GM19351 (cell line): ENCODE measurements around the gene MAN1A1.

Experiments
- ATAC-seq: cut with Tn5 transposase; IDR thresholded peaks from one replicate; pipeline ENCODE4 v1.9.1; 2021; ENCODE audit warnings: mild to moderate bottlenecking, moderate library complexity; ENCODE audit not compliant: unreplicated experiment

The MAN1A1 gene

DNA sequence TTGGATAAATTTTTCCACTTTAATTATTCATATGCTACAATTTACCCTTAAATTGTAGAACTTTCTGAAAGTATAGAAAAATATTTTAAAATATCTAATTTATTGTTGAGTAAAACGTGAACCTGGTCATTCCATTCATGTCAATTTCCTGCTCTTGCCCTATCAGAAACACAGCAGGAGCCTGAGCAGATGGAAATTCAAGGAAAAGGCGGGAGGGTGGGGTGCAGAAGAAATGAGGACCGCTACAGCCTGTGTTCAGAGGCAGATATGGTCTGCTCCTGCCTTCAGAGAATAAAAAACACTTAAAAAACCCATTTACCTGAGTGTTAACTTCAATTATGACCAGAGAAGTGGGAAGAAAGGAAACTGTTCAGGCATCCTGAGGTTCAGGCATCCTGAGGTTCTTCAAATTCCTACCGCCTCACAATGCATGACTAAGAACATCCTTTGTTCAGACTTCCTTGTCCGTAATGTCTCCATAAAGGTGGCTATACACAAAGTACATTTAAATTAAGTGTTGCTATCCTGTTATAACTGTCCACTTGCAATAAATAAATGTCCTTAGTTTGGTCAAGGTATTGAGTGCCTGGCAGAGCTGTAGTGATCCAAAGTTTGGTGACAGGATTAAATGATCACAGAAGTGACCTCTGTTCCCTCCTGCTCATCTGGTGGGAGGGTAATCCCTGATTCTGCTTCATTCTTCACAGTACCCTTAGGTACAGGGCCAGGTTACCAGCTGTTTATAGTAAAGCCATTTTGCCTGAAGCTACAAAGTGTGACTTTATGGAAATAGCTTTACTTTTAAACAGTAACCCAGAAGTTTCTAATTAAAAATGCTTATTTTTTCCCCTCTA, 109.1 kb downstream of the MAN1A1 start:
- ATAC-seq: peak; percentile 15

DNA sequence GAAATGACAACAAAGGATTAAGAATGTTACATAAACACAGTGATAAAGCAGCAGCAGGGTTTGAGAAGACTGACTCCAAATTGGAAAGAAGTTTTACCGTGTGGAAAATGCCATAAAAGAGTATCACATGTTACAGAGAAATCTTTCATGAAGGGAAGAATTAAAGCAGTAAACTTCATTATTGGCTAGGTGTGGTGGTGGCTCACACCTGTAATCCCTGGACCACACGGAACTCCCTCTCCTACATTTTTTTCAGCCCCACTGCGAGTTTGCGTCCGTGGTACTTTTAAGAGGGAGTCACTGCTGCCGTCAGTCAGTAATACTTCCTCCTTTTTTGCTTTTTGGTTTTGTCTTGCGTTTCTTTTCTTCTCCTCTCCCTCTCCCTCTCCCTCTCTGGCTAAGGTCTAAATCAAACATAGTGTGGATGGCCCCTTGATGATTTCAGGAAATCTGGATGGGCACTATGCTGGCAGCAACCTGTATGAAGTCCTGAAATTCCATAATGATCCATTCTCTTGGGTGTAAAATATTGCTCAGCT, 112.3 kb downstream of the MAN1A1 start:
- no peak for ATAC-seq

DNA sequence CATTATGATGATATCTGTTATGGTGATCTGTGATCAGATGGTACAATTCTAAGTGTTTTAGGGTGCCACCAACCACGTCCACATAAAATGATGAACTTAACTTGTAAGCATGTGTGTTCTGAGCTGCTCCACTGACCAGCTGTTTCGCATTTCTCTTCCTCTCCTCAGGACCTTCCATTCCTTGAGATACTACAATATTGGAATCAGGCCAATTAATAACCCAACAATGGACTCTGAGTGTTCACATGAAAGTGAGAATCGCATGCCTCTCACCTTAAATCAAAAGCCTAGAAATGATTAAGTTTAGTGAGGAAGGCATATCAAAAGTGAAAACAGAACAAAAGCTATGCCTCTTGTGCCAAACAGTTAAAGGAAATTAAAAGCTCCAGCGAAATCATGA, 114.6 kb downstream of the MAN1A1 start:
- ATAC-seq: no peak

DNA sequence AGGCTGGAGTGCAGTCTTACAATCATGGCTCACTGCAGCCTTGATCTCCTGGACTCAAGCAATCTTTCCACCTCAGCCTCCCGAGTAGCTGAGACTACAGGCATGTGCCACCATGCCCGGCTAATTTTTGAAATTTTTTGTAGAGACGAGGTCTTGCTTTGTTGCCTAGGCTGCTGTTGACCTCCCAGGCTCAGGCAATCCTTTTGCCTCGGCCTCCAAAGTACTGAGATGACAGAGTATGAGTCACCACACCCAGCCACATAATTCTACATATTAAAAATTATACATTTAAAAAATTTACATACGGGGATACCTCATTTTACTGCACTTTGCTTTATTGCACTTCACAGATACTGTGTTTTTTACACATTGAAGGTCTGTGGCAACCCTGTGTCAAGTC, 115.1 kb downstream of the MAN1A1 start:
- ATAC-seq: no peak

DNA sequence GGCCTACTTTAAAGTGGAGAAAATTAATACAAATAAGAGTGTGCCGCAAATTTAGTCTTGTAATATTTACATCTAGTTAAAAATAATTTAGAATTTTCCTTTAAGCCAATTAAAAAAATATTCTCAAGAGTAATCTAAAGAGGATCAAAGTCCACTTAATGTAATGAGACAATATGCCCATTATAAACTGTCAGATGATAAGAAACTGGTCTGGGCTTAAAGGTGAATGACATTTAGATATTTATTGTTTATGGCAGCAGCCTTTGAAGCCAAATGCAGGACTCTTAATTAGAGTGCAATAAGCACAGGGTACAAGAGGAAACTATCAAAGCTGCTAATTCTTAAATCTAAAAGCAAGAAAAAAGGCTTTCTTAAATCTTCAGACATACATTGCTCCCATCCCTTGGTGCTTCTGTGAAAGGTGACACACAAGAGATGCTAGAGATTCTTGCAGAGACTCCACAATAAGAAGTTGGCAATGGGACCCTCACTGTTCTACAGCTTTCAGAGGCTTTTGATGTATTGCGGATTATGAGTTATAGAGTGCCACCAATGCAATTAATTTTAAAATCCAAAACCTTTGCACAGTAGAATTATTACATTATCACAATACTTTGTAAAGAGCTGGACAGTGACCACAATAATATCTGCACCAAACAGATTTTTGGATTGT, 116.1 kb downstream of the MAN1A1 start:
- ATAC-seq: no peak

DNA sequence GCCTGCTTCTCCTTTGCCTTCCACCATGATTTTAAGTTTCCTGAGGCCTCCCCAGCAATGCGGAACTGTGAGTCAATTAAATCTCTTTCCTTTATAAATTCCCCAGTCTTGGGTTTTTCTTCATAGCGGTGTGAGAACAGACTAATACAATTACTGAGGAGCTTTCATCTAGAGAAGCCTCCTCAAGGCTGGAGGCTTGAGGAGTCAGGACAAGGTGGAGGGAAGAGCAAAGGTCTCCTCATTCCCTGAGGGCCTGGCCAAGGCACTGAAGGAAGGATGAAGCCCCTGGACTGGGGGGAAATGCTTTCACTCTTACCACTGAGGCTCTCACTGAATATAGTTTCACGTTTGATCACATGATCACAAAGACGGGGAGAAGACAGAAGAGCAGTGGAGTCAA, 118.2 kb downstream of the MAN1A1 start:
- no peak for ATAC-seq

DNA sequence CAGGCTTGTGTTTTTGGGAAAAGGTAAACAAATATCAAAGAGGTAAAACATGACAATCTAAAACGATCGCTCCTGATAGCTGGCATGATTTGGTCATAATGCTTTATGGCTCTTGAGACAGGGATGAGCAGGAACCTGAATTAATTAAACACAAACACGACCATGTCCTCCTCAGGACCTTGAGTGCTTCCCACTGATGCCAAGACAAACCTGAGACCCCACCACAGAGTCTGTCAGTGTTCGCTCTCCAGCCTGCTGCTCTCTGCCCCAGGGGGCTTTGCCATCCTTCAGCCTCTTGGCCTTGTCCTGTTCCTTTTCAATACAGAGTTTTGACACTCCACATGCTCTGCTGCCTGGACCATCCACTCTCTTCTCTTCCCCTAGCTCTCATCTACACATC, 119.4 kb downstream of the MAN1A1 start:
- ATAC-seq: no peak

DNA sequence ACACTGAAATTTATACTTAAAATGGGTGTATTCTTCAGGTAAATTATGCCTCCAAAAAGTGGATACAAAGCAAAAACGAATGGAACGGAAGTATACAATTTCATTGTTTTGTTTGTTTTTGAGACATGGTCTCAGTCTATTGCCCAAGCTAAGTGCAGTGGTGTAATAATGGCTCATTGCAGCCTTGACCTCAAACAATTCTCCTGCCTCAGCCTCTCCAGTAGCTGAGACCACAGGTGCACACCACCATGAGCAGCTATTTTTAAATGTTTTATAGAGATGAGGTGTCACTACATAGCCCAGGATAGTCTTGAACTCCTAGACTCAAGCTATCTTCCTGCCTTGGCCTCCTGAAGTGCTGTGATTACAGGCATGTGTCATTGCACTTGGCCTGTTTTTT, 122.2 kb downstream of the MAN1A1 start:
- no peak for ATAC-seq

DNA sequence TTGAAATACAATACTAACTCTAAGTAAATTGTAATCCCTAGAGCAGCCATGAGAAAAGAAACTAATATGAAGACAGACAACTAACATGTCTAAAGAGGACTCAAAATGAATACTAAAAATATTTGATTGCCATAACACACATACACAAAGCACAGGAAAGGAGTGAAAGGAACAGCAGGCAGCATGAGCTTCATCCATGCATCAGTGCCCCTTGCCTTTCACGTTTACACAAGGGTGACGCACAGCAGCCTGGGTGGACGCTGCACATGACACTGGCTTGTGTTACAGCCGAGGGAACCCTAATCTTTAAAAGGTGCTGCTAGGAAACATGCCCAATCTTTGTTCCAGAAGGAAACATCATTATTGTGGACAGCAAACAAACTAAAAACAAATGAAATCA, 123.5 kb downstream of the MAN1A1 start:
- peak; percentile 62 for ATAC-seq

DNA sequence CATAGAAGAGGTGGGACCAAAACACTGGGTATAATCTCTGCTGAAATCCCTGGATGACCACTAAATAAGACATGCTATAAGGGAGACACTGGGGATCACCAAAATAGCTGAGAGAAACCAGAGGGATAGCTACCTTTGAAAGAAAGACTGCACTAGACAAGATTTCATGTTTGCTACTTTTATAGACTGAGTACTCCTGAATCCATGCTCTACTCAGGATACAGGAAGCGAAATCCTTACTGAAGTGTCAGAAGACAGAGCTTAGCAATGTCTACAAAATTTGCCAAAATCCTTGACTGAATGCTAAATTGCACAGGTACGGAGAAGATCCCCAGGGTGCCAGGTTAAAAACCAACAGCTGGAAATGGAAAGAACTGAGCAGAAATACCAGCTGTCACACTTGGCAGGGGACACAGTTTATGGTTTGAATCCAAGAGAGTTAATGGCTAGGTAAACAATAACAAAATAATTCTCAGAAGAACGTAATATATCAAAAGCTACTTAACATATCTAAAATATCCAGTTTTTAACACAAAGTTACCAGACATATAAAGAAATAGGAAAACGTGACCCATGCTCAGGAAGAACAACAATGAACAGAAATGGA, 125.4 kb downstream of the MAN1A1 start:
- no peak for ATAC-seq

DNA sequence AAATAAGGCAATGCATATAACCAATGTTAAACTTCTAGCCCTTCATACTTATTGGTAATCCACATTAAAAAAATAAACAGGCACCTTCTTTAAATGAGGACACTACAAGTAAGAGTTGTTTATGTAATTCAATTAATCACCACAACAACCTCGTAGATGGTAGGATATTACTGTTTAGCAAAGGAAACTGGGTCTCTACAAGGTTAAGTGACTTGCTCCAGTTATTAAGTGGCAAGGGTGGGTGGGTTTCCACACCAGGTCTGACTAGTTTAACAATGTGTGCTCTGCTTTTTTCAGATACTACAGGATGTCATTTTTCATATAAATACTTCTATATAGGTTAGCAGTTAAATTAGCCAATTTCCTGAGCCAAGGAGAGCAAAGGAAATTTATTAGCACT, 129.1 kb downstream of the MAN1A1 start:
- ATAC-seq: no peak

DNA sequence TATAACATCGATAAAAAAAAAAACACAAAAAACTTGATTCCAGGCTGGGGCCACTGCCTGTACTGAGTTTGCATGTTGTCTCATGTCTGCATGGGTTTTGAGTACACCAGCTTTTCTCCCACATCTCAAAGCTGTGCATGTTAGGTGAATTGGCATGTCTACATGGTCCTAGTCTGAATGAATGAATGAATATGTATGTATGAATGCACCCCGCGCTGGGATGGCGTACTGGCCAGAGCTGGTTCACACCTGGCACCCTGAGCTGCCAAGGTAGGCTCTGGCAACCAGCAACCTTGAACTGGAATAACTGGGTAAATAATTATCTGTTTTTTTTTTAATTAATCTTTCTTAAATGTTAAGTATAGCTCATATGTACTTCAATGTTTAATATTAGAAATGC, 131.0 kb downstream of the MAN1A1 start:
- ATAC-seq: no peak

DNA sequence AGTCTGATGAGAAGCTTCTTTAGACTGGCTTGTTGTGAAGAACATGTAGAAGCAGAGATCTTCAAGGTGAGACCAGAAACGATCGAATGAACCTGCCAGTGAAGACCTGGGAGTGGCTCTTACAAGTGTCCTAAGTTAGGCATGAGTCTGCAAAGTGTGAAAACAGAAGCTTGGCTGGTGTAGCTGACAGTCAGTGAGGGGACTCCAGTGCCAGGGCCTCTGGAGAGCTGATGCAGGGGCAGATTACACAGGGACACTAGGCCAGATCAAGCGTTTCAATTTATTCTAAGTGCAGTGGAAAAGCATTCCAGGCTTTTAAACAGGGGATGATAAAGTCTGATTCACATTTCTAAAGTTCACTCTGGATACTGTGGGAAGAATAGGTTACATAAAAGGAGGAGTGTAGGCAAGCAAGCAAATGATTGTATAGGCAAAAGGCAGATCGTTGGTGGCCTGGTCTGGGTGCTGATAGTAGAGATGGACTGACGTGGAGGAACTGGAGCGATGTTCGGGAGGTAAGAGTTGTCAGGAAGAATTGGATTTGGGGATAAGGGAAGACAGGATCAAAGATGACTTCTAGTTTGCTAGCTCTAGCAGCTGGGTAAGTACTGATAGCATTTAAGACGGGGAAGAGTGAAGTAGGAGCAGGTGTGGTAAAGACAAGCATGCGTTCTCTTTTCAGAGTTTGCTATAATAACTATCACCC, 133.5 kb downstream of the MAN1A1 start:
- ATAC-seq: no peak

DNA sequence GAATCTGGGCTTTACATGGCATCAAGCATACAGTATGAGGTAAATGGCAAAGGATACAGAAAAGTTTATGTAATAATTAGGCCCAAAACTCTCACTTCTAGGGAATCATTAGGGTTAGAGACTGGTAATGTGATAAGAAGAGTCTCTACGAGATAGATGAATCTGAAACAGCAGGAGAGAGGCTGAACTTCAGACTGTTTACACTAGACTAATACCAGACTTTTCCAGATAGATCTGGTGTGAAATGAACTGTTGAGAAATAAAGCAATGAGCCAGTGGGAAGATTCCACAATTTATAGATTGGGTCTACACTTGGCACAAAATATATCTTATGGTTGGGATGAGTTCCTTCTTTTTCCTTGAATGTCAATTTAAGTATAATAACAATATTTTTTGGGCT, 134.3 kb downstream of the MAN1A1 start:
- no peak for ATAC-seq

DNA sequence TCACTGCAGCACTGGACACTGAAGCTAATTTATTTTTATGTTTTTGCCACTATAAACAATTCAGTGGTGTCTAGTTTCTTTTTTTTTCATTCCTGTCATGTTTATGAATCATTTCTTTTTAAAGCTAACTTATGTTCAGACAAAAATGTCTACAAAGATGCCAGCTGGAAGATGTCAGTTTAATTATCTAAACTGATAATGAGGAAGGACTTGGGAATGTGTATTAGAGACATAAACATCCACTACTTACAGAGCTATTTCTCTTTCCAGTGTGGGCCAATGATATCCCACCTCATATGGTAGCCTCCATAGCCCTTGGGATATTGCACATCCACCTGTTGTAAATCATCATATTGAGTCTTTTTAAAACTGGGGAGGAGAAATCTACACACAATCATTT, 139.0 kb downstream of the MAN1A1 start:
- ATAC-seq: no peak

DNA sequence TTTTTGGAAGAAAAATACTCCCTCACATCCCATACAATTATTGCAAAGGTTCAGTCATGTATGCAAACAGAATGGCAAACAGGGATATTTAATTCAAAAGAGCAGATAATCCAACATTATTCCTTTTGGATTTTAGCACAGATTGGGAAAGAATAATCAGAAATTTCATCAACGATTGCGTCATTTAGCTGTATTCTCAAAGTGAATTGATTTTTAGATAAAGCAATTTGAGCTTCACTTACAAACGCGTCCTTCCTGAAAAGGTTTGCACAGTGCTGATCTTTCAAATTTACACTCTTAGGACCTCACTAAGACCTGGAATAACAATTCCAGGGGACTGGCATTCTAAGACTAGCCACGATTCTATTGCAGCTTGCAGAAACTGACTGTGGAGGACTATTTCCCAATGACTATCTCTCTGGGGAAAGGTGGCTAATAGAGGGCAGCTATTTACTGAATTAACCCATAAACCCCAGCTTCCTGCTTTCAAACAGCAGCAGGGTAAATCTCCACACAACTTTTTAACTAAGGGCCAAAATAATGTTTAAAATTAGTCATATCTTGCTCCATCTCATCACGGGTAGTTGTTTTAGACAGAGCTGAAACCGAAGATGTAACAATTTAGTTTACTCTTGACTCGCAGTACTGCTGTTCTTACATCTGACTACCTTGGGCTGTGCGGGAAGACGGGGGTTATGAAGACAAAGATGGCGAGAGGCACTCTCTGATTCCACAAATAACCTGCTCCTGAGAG, 139.9 kb downstream of the MAN1A1 start:
- peak; percentile 76 for ATAC-seq

DNA sequence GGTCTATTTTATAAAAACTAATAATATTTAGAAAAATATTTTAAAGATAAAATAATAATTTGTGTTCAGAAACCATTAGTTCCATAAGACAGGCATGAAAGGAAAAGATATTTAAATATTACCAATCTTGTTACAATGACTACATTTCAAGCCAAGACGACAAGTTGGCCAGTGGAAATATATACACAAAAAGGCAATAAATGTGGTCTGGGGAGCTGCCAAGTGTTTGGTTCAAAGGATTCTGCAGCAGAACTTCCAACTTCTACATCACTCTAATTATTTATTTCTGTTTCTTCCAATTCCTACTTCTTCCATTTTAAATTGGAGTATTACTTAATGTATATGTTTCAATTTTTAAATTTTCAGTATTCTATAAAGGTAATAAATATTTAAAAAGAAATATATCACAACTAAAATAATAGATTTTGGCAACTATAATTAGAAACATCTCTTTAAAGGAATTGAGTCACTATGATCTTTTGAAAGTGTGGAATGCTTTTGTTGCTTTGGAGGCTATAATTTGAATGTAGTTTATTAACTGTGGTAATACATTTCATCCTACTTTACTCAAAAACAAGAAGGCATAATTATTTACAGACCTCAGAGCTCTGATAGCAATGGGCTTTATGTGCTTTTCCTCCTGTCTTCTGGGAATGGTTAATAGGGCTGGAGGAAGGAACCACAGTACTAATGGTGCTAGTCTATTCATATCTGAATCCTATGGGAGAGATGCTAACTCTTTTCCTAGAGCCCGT, 141.4 kb downstream of the MAN1A1 start:
- ATAC-seq: no peak

DNA sequence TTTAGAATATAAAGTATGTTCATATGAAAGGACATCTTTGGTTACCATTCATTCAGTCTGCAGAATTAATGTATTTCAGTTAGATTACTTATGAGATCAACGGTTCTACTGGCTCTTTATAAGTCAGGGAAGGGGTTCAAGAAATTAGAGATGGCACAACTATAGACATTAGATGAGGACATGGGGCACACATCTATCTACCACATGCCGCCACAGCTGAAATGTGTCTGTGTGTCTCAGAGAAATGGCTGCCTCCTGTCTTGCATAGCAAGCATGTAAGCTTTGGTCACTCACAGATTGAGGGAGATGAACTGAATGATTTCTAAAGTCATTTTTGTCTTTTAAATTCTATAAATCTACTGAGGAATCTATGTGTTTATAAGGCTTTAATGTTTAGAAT, 142.2 kb downstream of the MAN1A1 start:
- ATAC-seq: no peak

DNA sequence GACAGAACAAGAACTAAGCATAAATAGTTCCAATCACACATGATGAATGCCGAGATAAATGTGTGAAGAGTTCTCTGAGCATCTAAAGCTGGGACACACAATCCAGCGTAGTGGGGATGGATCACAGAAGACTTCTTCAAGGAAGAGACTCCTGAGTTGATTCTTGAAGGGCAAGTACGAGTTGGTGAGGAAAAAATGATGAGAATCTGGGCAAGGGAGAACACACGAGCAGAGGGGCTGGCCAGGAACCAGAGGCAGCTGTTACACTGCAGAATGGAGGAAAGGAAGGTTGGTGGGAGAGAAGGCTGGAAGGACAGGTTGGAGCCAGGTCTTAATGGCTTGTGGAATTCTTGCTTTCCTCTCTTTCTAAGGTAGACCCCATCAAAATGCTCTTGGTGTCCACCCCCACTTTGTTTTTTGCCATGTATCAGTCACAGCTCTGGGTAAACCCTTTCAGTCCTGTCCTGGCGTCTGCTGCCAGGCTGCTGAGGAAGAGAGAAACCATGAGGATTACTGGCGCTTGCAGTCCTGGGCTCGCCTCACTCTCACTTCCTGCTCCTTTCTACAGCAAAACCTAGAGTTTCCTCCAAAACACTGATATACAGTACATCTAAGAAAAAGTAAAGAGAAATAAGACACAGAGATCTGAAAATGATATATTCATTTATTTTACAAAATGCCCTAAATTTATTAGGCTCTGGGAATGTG, 143.5 kb downstream of the MAN1A1 start:
- peak; percentile 68 for ATAC-seq
